Astrocyte of the cerebellum (primary cell): ENCODE data around the gene C1QTNF9.

Experiments used
- DNase-seq: peaks from one replicate; pipeline ENCODE4 v3.0.0-alpha.2; 2011; ENCODE audit warnings: low read depth
- H3K4me3 ChIP-seq: 2 replicates; pipeline ENCODE4 v1.5.1; 2011; ENCODE audit warnings: mild to moderate bottlenecking, low read depth, low read length, moderate library complexity
- CTCF ChIP-seq: IDR thresholded peaks from 2 replicates; pipeline ENCODE4 v1.5.1; 2012; ENCODE audit warnings: low read length, low read depth, moderate library complexity, mild to moderate bottlenecking; ENCODE audit errors: missing control alignments
- in situ Hi-C: cut with HindIII; loops from 2 replicates; pipeline ENCODE4 v1.10.0; 2017; ENCODE audit warnings: low sequenced_read_pairs

The C1QTNF9 gene

GRCh38 chr13:24279327-24280110, 29.9 kb upstream of the C1QTNF9 start:
- in situ Hi-C loops: no loop called here
- H3K4me3 ChIP-seq: no peak overlapping the region
- no peak for DNase-seq
- TF ChIP-seq CTCF: no peak

- H3K4me3 ChIP-seq: no peak overlapping the region
- in situ Hi-C loops: no loop called here
- TF ChIP-seq CTCF: no peak
- no peak for DNase-seq
Observed at GRCh38 chr13:24280720-24281119, 28.7 kb upstream of the C1QTNF9 start.

GRCh38 chr13:24281188-24282008, 28.0 kb upstream of the C1QTNF9 start:
- no peak overlapping the region for H3K4me3 ChIP-seq
- in situ Hi-C loops: no loop called here
- DNase-seq: no peak
- no peak for TF ChIP-seq CTCF

DNA sequence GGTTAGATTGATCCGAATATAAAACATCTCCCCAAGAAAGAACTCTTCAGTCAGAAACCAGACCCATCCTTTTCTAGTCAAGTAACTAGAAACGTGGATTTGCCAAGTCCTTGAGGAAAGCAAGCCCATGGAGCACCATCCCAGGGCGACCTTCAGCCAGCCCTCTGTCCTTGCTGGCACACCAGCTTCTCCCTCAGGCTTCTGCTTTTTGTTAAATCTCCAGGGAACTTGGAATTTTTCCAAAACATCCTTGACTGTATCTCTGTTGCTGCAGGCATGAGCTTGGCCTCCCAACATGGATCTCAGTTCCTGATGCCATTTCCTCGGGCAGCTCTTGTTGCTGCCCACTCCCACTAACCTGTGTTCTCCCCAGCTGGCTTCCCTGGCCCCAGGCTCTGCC, 27.1 kb upstream of the C1QTNF9 start:
- no peak for TF ChIP-seq CTCF
- DNase-seq: no peak
- no peak overlapping the region for H3K4me3 ChIP-seq
- in situ Hi-C loops: no loop called here

DNA sequence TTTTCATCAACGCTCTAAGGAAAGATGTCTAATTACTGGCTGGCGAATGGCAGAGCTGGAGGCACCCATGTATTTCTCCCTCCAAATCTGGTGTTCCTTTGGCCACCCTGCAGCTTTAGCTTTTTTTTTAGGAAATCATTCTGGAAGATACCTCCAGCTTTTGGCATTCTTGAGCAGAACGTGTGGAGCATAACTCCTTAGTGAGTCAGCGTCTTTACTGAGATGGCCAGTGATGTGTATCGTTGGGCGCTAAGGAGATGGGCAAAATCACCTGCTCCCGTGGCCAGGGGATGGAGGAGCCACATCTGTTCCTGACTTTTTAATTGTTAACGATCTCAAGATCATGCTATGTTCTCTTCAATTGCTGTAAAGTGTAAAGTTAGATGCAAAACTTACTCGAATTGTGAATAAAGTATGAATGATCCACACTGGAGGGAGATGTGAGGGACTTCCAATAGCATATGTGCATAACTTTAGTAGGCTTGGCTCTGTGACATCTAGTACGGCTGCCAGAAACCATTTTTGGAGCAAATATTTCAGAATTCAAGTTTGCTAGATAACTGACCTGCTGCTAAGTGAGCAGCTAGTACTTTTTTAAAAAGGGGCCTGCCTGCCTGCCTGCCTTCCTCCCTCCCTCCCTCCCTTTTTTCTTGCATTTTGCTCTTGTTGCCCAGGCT, 24.4 kb upstream of the C1QTNF9 start:
- no peak for TF ChIP-seq CTCF
- no peak overlapping the region for H3K4me3 ChIP-seq
- in situ Hi-C loops: no loop called here
- DNase-seq: no peak

DNA sequence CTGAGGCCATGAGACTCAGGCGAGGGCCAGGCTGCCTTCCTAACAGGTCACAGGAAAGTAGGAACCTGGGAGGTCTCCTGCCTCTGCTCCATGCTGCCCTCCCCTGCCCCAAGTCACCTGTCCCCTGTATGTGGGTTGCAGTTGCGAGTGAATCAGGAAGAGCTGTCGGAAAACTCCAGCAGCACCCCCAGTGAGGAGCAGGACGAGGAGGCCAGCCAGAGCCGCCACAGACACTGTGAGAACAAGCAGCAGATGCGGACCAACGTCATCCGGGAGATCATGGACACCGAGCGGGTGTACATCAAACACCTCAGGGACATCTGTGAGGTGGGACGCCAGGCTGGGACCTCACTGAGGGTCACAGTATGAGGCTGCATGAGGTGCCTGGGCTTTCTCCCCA, 22.8 kb upstream of the C1QTNF9 start:
- in situ Hi-C loops: no loop called here
- no peak overlapping the region for H3K4me3 ChIP-seq
- TF ChIP-seq CTCF: no peak
- DNase-seq: no peak
